Muscle of back (tissue), 11 donors: ENCODE measurements around the gene XNDC1N. TPM values are rescaled to one million over a fixed set of nuclear protein-coding genes. Genes with fewer than 3 reads are reported as not detected.
"Not testable (repeated sequence)": the region's sequence is repeated elsewhere in the genome, so short reads cannot be mapped to it uniquely, and the experiment has no call there.

ENCODE experiments used
- DNase-seq, 3 donors: peaks; one replicate each; pipeline versions ENCODE4 v3.0.0 to v3.0.0-alpha.2; 2013
- polyA plus RNA-seq, 10 donors: library from polyadenylated mRNA; unstranded; fragments of 120-200 nt; gene quantifications; one replicate each; pipeline ENCODE4 v1.2.1, GENCODE V29; 2013; ENCODE audit not compliant: insufficient read length in 10 of 10

XNDC1N gene
- polyA plus RNA-seq, 10 donors, result 1.9 to 3.9 (median 2.9) TPM

DNA sequence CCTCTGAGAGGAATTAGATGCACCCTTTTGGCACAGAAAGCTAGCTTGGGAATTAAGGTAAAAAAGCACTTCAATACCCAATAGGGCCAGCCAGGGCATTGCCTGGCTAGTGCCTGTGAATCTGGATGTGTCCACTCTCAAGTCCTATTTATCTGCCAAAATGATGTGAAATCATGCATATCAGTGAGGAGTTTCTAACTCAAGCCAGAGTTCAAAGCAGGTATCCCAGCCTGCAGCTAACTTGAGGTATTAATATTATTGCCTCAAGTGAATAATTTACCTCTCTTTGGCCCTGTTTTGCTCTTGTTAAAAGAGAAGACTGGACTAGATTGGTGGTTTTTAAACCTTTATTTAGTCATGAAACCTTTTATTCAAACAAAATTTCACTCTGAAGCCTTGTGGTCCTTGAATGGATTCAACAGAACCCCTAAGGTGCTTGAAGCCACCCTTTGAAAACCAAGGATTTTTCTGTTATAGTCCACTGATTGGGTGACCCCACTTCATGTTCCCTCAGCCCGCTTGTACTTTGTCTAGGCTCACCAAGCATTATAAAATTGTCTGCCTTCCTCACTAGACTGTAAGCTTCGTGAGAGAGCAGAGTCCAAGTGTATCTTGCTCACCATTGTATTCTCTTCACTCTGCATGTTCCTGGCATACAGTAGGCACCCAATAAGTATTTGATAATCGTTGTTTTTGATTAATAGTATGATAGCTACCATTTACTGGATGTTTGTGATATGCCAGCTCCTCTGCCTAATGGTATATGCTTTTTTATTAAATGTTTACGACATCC is 4.9 kb upstream of the XNDC1N start:
- DNase-seq, result no peak

DNA sequence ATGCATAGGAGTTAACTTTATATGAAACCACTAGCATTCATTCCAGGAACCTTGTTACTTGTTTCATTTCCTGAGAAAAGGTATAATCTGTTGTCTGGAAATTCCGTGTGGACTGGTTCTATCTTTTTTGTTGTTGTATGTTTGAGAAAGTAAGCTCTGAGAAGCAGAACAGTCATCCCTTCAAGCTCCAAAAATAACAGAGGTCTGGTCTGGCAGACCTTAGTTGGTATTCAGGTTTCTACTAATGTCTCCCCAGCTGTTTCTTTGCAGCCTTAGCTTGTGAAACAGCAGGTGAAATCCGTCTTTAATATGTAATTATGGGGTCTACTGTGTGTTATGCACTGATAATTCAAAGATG is 2.8 kb upstream of the XNDC1N start:
- no peak for DNase-seq

DNA sequence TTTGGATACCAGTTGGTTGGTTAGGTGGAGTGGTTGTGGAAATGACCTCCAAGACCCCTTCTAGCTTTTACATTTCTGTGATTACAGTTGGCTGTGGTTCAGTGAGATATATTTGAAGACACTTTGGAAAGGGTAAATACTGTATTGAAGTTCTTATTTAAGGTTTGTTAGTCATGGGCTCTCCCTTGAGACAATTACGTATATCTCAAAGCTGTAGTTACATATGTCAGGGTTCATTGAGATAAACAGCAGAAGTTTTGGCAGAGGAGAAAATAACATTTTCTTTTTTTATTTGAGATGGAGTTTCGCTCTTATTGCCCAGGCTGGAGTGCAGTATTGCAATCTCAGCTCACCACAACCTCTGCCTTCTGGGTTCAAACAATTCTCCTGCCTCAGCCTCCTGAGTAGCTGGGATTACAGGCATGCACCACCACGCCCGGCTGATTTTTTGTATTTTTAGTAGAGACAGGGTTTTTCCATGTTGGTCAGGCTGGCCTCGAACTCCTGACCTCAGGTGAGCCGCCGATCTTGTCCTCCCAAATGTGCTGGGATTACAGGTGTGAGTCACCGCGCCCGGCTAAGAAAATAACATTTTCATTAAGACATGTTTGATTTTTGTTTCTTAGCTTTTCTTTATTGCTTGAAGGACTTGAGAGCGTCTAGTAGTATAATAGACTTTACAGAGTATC is 2.3 kb upstream of the XNDC1N start:
- no peak for DNase-seq

DNA sequence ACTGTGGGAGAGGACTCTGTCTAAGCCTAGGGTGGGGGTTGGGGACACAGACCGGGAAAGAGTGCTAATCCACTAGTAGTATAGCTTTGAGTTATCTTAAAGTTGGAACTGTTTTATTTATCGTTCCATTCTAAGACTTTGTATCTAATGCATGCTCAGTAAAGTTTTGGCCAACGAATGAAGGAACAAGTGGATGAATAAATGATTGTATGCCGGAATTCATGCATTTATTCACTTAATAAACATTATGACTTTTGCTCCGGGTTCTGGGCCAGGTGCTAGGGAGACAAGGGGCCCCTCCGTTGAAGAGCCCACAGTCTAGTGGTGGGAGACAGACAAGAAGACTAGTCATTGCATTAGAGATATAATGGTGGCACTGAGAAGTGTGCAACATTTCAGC is 1.1 kb upstream of the XNDC1N start:
- no peak for DNase-seq

DNA sequence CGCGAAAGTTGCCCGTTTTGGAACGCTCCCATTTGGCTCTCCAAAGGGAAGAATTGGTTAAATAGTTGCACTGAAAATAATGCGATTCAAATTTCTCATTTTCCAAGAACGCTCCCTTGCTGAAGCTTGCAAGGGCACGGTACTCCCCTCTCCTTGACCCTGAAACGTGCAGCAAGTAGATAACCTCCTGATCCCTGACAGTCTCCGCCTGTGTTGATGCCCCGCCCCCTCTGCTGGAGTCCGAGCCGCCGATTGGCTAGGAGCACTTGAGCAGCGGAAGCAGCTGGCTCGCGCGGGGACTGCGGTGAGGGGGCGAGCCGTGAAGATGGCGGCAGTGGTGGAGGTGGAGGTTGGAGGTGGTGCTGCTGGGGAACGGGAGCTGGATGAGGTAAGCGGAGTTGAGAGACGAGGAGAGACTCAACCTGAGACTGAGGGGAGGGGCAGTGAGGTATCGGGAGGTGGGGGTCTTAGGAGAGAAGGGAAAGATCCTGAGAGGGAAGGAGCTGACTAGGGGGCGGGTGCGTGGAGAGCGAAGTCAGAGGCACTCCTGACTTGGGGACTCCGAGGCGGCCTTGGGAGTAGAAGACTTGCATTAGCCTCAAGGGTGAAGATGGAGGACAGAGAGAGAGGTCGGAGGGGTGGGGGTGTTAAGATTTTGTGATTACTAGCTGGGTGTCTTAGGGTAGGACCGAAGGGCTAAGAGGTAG is 496 bp upstream of the XNDC1N start, which contains the start of gene RNF121:
TSS of gene RNF121 (plus strand) at position 310 of the 707 bp plus-strand sequence. CDS start at position 326, 16 bp downstream.
- peak; percentile 96 to 99 (median 97) for DNase-seq

DNA sequence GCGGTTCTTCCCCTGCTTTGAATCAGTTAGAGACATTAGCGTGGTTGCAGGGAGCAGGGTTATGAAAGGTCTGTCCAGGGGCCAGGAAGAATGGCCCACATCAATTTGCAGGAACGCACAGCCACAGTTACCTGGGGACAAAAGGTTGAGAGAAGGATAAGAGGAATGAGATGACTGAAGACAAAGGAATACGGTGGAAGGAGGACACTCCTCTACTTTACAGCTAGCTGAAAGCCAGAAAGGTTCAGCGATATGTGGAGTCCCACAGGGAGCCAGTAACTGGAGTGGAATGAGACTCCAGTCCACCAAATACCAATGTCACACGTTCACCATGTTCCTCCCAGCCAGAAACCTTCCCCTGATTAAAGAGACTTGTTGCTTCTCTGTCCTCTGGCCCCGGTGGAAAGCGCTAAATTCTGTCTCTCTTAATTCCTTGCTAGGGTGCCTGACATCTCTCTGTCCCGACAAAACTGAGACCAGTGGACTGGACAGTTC is 10.7 kb downstream of the XNDC1N start:
- DNase-seq, result no peak

DNA sequence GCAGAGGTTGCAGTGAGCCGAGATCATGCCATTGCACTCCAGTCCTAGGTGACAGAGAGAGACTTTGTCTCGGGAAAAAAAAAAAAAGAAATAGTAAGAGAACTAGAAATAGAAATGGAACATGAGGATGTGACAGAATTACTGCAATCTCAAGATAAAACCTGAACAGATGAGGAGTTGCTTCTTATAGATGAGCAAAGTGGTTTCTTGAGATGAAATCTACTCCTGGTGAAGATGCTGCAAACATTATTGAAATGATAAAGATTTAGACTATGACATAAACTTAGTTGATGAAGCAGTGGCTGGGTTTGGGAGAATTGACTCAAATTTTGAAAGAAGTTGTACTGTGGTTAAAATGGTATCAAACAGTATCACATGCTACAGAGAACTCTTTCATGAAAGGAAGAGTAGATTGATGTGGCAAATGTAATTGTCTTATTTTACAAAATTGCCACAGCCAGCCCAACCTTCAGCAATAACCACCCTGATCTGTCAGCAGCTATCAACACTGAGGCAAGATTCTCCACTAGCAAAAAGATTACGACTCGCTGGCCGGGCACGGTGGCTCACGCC is 13.7 kb downstream of the XNDC1N start:
- no peak for DNase-seq

DNA sequence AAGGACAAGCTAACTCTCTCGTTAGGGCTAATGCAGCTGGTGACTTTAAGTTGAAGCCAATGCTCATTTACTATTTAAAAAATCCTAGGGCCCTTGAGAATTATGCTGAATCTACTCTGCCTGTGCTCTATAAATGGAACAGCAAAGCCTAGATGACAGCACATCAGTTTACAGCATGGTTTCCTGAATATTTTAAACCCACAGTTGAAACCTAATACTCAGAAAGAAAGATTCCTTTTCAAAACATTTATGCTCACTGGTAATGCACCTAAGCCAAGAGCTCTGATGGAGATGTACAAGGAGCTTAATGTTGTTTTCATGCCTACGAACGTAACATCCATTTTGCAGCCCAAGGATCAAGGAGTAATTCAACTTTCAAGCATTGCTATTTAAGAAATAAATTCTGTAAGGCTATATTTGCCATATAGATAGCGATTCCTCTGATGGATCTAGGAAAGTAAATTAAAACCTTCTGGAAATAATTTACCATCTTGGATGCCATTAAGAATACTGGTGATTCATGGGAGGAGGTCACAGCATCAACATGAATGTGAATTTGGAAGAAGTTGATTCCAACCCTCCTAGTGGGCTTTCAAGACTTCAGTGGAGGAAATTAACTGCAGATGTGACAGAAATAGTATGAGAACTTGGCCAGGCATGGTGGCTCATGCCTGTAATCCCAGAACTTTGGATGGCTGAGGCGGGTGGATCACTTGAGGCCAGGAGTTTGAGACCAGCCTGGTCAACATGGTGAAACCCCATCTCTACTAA is 14.5 kb downstream of the XNDC1N start:
- peak in 1 of 3 donors; percentile 76 for DNase-seq

DNA sequence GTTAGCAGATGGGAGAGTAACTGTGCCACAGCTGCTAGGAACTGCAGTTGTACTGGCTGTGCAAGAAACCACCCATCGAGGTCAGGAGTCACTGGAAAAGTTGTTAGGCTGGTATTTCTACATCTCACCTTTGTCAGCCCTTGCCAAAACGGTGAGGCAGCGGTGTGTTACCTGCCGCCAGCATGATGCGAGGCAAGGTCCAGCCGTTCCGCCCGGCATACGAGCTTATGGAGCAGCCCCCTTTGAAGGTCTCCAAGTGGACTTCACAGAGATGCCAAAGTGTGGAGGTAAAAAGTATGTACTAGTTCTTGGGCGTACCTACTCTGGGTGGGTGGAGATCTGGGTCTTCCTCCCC is 16.4 kb downstream of the XNDC1N start:
- not testable (repeated sequence) for DNase-seq

DNA sequence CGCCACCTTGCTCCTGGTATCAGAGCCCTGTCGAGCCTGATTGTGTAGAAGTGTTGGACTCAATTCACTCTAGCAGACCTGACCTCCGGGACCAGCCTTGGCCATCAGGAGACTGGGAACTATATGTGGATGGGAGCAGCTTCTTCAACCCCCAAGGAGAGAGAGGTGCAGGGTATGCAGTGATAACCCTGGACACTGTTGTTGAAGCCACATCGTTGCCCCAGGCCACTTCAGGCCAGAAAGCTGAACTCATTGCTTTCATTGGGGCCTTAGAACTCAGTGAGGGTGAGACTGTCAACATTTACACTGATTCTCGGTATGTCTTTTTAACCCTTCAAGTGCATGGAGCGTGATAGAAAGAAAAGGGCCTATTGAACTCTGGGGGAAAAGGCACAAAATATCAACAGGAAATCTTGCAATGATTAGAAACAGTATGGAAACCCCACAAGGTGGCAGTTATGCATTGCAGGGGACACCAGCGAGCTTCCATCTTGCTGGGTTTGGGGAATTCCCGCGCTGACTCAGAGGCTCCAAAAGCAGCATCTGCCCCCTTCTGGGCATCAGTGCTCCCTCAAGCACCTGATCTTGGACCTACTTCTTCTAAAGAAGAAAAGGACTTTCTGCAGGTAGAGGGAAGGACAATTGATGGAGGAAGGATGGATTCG is 16.9 kb downstream of the XNDC1N start:
- not testable (repeated sequence) for DNase-seq

DNA sequence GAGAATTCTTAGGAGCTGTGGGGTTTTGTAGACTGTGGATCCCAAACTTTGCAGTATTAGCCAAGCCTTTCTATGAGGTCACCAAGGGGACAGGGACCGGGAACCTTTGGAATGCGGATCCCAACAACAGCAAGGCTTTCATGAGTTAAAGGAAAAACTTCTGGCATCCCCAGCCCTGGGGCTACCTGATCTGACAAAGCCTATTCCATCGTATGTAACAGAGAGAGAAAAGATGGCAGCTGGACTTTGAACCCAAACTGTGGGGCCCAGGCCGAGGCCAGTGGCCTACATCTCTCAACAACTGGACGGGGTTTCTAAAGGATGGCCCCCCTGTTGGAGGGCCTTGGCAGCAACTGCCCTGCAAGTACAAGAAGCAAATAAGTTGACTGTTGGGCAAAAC is 17.6 kb downstream of the XNDC1N start:
- not testable (repeated sequence) for DNase-seq

DNA sequence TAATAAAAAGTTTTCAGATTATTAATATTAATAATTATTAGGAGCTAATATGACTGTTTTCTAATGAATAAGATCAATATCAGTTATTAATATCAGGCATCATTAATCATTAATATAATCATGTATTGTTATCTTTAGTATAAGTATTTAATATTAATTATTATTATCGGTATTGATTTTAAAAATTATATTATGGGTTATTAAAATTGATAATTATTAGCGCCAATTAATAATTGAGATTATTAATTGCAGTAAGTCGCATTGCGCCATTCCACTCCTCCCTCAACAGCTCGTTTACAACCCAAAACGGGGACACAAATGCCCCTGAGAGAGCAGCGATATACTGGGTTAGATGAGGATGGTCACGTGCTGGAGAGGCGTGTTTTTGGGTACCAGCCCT is 20.2 kb downstream of the XNDC1N start:
- no peak for DNase-seq

DNA sequence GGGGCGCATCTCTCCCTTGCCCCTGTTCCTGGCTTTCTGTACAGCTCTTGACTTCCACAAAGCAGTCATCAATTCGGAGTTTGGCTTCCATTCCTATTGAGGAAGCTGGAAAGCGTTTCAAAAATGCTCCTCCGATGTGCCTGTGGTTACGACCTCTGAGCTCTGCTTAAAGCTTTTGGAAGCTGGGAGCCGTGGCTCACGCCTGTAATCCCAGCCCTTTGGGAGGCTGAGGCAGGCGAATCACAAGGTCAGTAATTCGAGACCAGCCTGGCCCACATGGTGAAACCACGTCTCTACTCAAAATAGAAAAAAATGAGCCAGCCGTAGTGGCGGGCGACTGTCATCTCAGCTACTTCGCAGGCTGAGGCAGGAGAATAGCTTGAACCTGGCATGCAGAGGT is 27.3 kb downstream of the XNDC1N start:
- DNase-seq, result peak in 2 of 3 donors; percentile 2 to 47

DNA sequence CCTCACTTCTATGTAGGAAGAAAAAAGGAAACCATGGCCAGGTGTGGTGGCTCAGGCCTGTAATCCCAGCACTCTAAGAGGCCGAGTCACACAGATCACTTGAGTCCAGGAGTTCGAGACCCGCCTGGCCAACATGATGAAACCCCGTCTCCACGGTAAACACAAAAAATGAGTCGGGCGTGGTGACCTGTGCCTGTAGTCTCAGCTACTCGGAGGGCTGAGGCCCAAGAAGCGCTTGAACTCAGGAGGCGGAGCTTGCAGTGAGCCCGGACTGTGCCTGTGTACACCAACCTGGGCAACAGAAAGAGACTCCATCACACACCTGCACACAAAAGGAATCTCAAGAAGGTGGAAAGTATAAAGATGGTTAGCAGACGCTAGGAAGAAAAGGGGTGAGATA is 32.4 kb downstream of the XNDC1N start:
- DNase-seq, result no peak

DNA sequence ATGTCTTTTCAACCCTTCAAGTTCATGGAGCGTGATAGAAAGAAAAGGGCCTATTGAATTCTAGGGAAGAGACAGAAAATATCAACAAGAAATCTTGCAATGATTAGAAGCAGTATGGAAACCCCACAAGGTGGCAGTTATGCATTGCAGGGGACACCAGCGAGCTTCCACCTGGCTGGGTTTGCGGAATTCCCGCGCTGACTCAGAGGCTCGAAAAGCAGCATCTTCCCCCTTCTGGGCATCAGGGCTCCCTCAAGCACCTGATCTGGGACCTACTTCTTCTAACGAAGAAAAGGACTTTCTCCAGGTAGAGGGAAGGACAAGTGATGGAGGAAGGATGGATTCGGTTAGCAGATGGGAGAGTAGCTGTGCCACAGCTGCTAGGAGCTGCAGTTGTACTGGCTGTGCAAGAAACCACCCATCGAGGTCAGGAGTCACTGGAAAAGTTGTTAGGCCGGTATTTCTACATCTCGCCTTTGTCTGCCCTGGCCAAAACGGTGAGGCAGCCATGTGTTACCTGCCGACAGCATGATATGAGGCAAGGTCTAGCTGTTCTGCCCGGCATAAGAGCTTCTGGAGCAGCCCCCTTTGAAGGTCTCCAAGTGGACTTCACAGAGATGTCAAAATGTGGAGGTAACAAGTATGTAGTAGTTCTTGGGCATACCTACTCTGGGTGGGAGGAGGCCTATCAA is 39.1 kb downstream of the XNDC1N start:
- not testable (repeated sequence) for DNase-seq

DNA sequence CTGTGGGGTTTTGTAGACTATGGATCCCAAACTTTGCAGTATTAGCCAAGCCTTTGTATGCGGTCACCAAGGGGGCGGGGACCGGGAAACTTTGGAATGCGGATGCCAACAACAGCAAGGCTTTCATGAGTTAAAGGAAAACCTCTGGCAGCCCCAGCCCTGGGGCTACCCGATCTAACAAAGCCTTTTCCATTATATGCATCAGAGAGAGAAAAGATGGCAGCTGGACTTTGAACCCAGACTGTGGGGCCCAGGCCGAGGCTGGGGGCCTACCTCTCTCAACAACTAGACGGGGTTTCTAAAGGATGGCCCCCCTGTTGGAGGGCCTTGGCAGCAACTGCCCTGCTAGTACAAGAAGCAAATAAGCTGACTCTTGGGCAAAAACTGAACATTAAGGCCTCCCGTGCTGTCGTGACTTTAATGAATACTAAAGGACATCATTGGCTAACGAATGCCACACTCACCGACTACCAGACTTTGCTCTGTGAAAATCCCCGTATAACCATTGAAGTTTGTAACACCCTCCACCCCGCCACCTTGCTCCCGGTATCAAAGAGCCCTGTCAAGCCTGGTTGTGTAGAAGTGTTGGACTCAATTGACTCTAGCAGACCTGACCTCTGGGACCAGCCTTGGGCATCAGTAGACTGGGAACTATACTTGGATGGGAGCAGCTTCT is 39.9 kb downstream of the XNDC1N start:
- not testable (repeated sequence) for DNase-seq

DNA sequence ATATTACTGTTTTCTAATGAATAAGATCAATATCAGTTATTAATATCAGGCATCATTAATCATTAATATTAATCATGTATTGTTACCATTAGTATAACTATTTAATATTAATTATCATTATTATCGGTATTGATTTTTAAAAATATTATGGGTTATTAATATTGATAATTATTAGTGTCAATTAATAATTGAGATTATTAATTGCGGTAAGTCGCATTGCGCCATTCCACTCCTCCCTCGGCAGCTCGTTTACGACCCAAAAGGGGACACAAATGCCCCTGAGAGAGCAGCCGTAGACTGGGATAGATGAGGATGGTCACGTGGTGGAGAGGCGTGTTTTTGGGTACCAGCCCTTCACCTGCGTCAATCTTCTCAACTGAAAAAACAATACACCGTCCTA is 42.6 kb downstream of the XNDC1N start:
- DNase-seq, result not testable (repeated sequence)
